NB4 (cell line): Measurements from ENCODE around the gene CARMIL1.

Experiments
- MAX ChIP-seq: IDR thresholded peaks from 2 replicates; pipeline ENCODE4 v1.6.1; 2011; ENCODE audit warnings: low read depth, low read length
- POLR2A ChIP-seq: IDR thresholded peaks from 2 replicates; pipeline ENCODE4 v1.6.1; 2011; ENCODE audit warnings: mild to moderate bottlenecking; ENCODE audit not compliant: insufficient read length; ENCODE audit errors: extremely low read depth
- TF ChIP-seq, protein P1 (sequence below): IDR thresholded peaks from one replicate; pipeline ENCODE4 v1.5.1; 2012; ENCODE audit warnings: low read depth, low read length

GRCh38 chr6:25485821-25486534, 206.8 kb downstream of the CARMIL1 start:
- TF ChIP-seq POLR2A (no peak), MAX (no peak)
- TF ChIP-seq, protein P1, sequence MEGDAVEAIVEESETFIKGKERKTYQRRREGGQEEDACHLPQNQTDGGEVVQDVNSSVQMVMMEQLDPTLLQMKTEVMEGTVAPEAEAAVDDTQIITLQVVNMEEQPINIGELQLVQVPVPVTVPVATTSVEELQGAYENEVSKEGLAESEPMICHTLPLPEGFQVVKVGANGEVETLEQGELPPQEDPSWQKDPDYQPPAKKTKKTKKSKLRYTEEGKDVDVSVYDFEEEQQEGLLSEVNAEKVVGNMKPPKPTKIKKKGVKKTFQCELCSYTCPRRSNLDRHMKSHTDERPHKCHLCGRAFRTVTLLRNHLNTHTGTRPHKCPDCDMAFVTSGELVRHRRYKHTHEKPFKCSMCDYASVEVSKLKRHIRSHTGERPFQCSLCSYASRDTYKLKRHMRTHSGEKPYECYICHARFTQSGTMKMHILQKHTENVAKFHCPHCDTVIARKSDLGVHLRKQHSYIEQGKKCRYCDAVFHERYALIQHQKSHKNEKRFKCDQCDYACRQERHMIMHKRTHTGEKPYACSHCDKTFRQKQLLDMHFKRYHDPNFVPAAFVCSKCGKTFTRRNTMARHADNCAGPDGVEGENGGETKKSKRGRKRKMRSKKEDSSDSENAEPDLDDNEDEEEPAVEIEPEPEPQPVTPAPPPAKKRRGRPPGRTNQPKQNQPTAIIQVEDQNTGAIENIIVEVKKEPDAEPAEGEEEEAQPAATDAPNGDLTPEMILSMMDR, result no peak
